ENCODE data around the gene ANKRD66.
"Not testable (repeated sequence)": the region's sequence is repeated elsewhere in the genome, so short reads cannot be mapped to it uniquely, and the experiment has no call there.

ANKRD66 gene

GRCh38 chr6:46746696-46747095 is at the start of gene ANKRD66:
Gene ANKRD66, plus strand, starts transcription at chr6:46746933. Its CDS starts 5,016 bp downstream, at chr6:46751949.
- no peak for DNase-seq

DNA sequence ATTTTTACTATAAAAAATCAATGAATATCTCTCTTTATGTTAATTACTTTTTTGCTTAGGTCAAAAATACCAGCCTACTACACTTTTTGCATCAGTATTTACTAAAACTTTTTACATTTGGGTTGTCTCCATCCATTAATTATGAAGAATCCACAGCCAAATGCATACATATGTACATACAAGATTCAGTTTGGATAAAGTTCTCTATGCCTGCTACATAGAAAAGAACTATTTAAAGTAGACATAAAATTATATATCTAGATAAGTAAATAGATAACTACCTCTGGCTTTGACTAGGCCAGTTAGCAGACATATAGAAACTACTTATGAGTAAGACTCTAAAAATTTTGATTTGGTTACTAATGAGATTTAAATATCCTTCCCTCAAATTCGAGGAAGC is 46.8 kb upstream of the ANKRD66 start:
- no peak for DNase-seq

- DNase-seq: no peak
Measured at GRCh38 chr6:46704562-46704961, 42.2 kb upstream of the ANKRD66 start.

DNA sequence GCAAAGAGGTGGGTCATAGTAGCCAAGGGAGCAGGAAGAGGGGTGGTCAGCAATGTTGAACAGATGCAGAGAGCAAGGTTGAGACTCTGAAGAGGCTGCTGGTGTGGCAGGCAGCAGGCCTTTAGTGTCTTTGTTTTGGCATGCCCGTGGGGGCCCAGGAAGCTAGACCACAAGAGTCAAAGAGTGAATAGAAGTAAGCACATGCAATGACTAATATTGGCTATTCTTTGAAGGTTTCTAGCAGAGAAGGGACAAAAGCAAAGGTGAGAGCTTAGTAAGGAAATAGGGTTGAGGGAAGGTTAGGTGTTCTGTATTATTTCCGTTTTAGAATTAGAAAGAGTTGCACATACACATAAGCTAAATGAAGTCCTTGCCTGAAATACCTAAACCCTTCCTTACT is 40.3 kb upstream of the ANKRD66 start:
- no peak for DNase-seq

GRCh38 chr6:46711491-46711890 is 35.2 kb upstream of the ANKRD66 start:
- DNase-seq: no peak

GRCh38 chr6:46715141-46715540 is 31.6 kb upstream of the ANKRD66 start:
- no peak for DNase-seq

DNA sequence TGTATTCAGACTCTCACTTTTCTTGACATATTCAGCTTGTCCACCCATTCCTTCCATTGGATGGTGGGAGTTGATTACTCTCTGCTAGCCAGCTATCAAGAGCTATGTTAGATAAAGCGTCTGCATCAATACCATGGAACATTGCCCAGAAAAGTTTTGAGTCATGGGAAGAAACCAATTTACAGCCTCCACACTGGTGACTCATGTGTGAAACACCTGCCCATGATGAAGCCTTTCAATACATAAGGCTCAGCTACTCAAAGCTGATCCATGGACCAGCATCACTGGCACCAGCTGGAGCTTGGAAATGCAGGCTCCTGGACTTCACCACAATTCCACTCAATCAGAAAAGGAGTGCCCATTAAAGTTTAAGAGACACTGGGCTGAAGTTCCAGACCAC is 27.6 kb upstream of the ANKRD66 start:
- DNase-seq: no peak

DNA sequence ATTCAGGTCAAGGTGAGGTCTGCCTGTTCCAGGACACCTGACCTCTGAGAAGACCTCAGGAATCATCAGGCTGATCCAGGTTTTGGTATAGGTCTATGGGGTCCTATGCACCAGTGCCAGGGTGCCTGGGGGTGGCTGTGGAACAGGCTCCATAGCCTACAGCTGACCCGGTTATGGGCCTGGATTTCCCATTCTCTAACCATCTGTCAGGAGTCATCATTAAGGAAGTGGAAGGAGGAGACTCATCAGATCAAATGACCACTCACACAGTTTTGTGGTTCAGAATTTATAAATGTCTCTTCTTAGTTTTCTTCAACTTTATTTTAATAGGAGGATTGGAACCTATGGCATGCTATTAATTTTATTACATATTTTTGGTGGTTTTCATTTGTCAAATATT is 26.3 kb upstream of the ANKRD66 start:
- no peak for DNase-seq

- DNase-seq: no peak
Measured at GRCh38 chr6:46729787-46730326, 16.9 kb upstream of the ANKRD66 start.

DNA sequence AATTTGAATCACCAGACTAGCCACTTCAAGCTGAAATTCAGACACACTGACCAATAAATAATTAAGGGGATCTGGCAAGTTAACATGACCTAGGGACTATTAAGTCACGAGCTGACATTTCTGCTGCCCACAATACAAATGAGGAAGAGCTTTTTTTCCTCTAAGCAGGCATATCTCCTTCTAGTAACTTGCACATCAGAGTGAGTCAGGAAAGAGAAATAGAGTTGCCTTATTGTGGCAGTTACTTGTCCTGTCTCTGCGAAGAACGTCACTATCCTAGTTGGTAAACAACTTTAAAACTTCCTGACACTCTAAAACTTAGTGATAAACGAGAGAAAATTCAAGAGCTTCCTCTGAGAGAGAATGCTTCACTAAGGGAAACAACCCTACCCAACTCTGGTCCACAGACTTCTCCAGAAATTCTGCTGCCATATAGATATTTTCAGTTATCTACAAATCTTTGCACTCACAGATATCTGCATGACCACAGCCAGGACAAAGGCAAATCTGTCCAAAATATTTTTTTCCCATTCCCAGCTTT is 15.7 kb upstream of the ANKRD66 start:
- no peak for DNase-seq

DNA sequence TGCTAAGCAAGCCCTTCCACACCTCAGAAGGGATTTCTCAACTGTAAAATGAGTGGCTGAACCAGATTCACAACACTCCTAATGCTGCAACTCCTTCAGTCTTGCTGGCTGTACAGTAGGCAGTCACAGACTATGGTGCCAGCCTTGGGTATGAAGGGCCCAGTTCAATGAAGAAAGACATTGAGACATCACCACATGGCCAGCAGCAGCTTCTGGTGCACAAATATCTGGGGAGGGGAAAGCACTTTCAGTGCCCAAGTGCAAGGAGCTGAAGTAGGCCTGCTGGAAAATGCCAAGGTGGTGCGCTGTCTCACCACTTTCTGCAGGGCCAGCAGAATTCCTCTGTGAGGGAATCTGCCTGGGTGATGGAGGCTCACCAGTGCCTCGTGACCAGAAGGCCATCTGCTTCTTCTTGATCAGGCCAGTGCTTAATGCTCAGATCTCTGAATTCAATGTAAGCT is 13.4 kb upstream of the ANKRD66 start:
- DNase-seq: no peak

GRCh38 chr6:46734867-46735719 is 11.6 kb upstream of the ANKRD66 start, which contains the start of gene PLA2G7:
Gene PLA2G7, minus strand, starts transcription at chr6:46735375. Its CDS starts 12,484 bp downstream, at chr6:46722891.
- DNase-seq: no peak

GRCh38 chr6:46735720-46736031 is 11.1 kb upstream of the ANKRD66 start:
- no peak for DNase-seq

GRCh38 chr6:46736906-46737305 is 9.8 kb upstream of the ANKRD66 start:
- DNase-seq: no peak

GRCh38 chr6:46741482-46741881 is 5.3 kb upstream of the ANKRD66 start:
- DNase-seq: no peak

DNA sequence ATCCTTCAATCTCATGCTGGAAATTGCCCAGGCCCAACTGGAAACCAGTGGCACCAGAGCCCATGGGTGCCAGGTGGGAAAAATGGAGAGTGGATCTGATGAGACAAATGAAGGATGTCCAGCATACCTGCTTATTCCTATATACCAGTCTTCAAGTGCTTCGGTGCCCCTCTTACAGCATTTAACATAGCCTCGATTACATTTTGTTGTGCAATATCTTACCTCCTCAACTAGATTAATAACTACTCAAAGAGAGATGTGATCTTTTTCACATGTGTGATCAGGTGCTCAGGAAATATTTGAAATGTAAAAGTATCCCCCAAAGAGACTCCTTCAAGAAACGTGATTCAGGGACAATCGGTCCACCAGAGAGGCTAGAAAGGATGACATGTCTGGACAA is 4.8 kb upstream of the ANKRD66 start:
- DNase-seq: no peak

DNA sequence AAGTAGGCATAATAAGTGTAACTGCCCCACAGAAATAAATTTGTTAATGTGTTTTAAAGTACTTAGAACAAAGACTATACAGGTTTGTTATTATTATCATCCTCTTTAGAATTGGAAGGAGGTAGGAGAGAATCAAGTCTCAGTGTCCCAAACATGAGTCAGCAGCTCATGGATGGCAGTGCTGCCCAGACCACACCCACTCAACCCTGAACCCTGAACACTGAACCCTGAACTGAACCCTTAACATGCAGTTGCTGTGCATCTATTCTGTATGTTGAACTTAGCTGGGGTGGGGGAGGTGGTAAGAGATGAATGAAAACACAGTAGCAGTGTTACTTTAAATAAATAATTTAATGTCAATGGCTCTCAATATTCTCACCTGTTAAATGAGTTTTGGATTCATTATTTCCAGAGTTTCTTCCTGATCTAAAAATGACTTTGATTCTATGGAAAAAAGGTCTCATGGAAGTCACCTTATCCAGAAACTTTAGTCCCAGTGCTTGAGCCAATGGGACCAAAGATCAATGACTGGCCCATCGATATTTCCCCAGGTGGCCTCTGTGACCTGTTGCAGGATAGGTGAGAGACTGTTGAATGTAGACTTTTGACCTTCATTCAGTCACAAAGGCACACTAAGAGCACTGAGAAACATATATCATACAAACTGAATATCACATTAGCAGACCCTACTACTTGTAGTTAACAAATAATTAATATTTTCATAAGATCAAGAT is 3.1 kb upstream of the ANKRD66 start:
- no peak for DNase-seq

DNA sequence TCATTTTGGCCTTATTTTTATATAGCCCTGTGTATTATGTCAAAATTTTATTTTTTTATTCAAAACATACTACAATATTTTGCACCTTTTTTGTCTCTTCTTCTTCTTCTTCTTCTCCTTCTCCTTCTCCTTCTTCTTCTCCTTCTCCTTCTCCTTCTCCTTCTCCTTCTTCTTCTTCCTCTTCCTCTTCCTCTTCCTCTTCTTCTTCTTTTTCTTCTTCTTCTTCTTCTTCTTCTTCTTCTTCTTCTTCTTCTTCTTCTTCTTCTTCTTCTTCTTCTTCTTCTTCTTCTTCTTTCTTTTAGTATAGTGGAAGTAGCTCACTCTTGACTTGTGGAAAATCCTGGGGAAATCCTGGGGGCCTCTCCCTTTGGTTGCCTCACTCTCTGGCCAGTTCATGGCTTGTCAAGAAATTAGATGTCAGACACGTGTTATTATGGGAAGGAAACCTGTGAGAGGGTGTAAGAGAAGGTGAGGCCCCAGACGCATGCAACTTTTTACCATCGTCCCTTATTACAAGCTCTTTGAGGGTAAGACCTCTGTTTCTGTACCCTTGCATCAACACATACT is 2.5 kb upstream of the ANKRD66 start:
- not testable (repeated sequence) for DNase-seq

DNA sequence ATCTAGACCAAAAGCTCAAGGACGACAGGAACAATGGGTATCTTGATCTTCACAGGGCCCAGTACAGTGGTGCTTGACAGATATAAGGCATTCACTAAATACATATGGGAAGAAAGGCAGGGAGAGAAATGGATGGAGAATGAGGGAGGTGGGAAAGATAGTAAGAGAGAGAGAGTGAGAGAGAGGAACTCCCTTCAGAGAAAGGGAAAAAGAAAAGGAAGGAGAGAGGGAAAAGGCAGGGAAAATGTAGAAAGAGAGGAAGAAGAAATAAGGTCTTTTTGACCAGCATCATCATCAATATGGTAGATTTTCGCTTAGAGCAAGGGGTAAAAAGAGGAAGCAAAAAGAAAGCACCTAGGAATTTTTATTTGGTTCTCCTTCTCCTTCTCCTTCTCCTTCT is 760 bp upstream of the ANKRD66 start:
- no peak for DNase-seq

DNA sequence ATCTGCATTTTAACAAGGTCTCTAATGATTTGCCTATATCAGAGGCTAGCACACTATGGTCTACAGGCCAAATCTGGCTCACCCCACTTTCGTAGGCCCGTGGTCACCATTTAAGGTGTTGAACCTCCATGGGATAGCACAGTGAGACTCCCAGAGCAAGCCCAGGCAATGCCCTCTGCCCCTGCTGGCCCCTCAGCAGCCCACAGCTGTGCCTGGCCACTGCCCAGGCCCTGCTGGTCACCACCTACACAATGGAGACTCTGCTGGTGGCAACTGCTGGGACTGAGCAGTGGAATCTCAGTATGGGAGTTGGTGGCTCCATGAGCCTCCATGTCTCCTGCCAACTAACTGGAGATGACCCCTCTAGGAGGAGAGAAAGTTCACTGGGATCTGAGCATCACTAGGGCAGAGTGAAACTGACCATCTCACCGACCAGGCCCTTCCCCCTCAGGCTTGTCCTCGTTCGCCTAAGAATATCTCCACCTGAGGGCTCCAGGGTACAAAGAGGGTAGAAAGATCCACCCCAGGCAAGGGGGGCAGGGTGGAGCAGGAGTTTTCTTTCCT is 2.3 kb downstream of the ANKRD66 start:
- DNase-seq: no peak

- no peak for DNase-seq
Measured at GRCh38 chr6:46749731-46750130, 3.0 kb downstream of the ANKRD66 start.

- DNase-seq: no peak
Measured at GRCh38 chr6:46751658-46752057, 4.9 kb downstream of the ANKRD66 start.

GRCh38 chr6:46755865-46756264 is 9.1 kb downstream of the ANKRD66 start:
- no peak for DNase-seq
